ENCODE results near the gene LPCAT1. TPM values are rescaled to one million over a fixed set of nuclear protein-coding genes. Genes with fewer than 3 reads are reported as not detected.

LPCAT1 gene
- total and polyA plus RNA-seq, 2 of the 4 experiments (the other 2 are of a cell fraction), result 17.7 to 33.6 TPM

- intact Hi-C loops (cut with micrococcal nuclease), result no loop called here
- H2AFZ ChIP-seq (replicated peaks; ENCODE audit: low read length, poor library complexity), result no peak overlapping the region
- no peak overlapping the region for H2AK5ac ChIP-seq (ENCODE audit: low read depth, low read length)
- H4K8ac ChIP-seq (ENCODE audit: low read depth in 2 of 2, low read length in 2 of 2), result no peak overlapping the region
- H3K23ac ChIP-seq (ENCODE audit: low read depth, low read length), result no peak overlapping the region
- ATAC-seq (ENCODE audit: low read depth) (no peak), DNase-seq (no peak)
- no peak overlapping the region for H4K5ac ChIP-seq (ENCODE audit: low read depth, low read length)
- no peak overlapping the region for H4K91ac ChIP-seq (ENCODE audit: insufficient read depth, low read depth, low read length)
- H3K4me3 ChIP-seq (ENCODE audit: insufficient read depth, low read depth, low read length), result no peak overlapping the region
- H3K4me1 ChIP-seq (ENCODE audit: control insufficient read depth, insufficient read depth, low read length), result no peaks in the 10 kb centered on the region
- H3K56ac ChIP-seq (ENCODE audit: extremely low read depth, insufficient read depth, low read length), result no peak overlapping the region
- no peak overlapping the region for H2BK5ac ChIP-seq (ENCODE audit: low read depth, low read length, poor library complexity, severe bottlenecking)
- CTCF ChIA-PET, result interaction anchor here (0.7 kb wide), 1 partner anchor 191 kb away, joined by 3 read pairs; no protein-coding TSS in a partner anchor
- in situ Hi-C loops (cut with MboI; ENCODE audit: low sequenced_read_pairs), result no loop called here
- no peaks in the 10 kb centered on the region for H3K36me3 ChIP-seq (ENCODE audit: control insufficient read depth, insufficient read depth, low read length)
- POLR2A ChIA-PET (ENCODE audit: unreplicated experiment), result no interaction called here
- no peaks in the 10 kb centered on the region for H3K79me1 ChIP-seq (ENCODE audit: low read depth in 1 of 2, low read length in 2 of 2)
- no peak for TF ChIP-seq CEBPB (IDR thresholded peaks at IDR 0.05; ENCODE audit: low read depth, low read length)
- TF ChIP-seq ELK1 (IDR thresholded peaks at IDR 0.05; ENCODE audit: borderline replicate concordance, low read depth, low read length), result no peak
- TF ChIP-seq RFX5 (IDR thresholded peaks at IDR 0.05; ENCODE audit: low read depth, low read length), result no peak
- no peak for TF ChIP-seq NFE2L2 (IDR thresholded peaks at IDR 0.05; ENCODE audit: low read depth, low read length)
- no peak for TF ChIP-seq POLR2A (IDR thresholded peaks at IDR 0.05; ENCODE audit: low read depth, low read length)
- TF ChIP-seq CTCF (conservative IDR thresholded peaks at IDR 0.05; ENCODE audit: low read depth, low read length), result no peak
- peaks cover 12% of the 10 kb centered on the region for H3K27me3 ChIP-seq (ENCODE audit: control insufficient read depth, insufficient read depth, low read length)
- no peaks in the 10 kb centered on the region for H3K9me3 ChIP-seq (ENCODE audit: control insufficient read depth, insufficient read depth, low read length)
- H3K9me1 ChIP-seq (ENCODE audit: insufficient read depth, low read length), result peaks cover 1% of the 10 kb centered on the region; the same call in 1 of the 2 replicates
- no peak overlapping the region for H2BK15ac ChIP-seq (ENCODE audit: low read depth, low read length)
- H2AK9ac ChIP-seq (replicated peaks; ENCODE audit: low read depth, low read length, poor library complexity), result no peak overlapping the region
- H3K14ac ChIP-seq (replicated peaks; ENCODE audit: low read depth, low read length), result no peak overlapping the region
- WGBS, 2 experiments (ENCODE audit: extremely low coverage in 2 of 2, insufficient read length in 1 of 2), result no CpG with 5 or more reads among the region's 3 CpGs
- no peak overlapping the region for H2BK120ac ChIP-seq (ENCODE audit: low read depth, low read length)
- dilution Hi-C loops (cut with HindIII; ENCODE audit: low sequenced_read_pairs, unreplicated experiment), result no loop called here
- no peak overlapping the region for H3K4ac ChIP-seq (ENCODE audit: low read depth, low read length)
- H4K20me1 ChIP-seq (ENCODE audit: insufficient read depth, low read length), result no peaks in the 10 kb centered on the region
- no TSS peak for BruUV-seq (replicated peaks)
- H3K18ac ChIP-seq (ENCODE audit: low read depth, low read length), result no peak overlapping the region
- H3K4me2 ChIP-seq (ENCODE audit: low read depth, low read length), result no peak overlapping the region
- H3K9ac ChIP-seq (ENCODE audit: low read depth, low read length), result no peak overlapping the region
- no peak overlapping the region for H2BK20ac ChIP-seq (ENCODE audit: low read depth, low read length)
- H3K27ac ChIP-seq (ENCODE audit: insufficient read depth, low read length), result no peak overlapping the region
Measured at GRCh38 chr5:1529498-1529897, 5.7 kb upstream of the LPCAT1 start.

Measured in IMR-90 (cell line).